Suppressor macrophage treated with lipopolysaccharide for 4 hours (primary cell): ENCODE data around the gene SFMBT2.
A peak's percentile ranks its signal among the peaks of the same experiment; 100 is the strongest.

ENCODE experiments used
- DNase-seq: peaks from one replicate; pipeline ENCODE4 v3.0.0-alpha.2; 2020

The SFMBT2 gene

DNA sequence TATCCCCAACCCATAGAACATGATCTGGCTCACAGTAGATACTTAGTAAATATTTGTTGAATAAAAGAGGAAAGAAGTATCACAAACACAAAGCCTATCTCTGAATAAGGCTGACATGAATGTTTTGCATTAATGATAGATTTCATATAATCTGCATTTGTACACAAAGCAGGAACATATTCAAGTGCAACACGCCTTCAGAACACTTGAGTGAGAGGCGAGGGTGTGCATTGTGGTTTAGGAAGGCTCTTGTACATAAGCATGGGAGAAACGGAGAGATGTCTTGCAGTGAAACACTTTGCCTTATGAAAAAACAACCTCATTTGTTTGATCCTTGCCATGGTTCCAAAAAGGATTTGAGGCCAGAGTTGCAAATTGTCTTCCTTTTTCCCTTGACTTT lies 14.1 kb upstream of the SFMBT2 start:
- DNase-seq = no peak

DNA sequence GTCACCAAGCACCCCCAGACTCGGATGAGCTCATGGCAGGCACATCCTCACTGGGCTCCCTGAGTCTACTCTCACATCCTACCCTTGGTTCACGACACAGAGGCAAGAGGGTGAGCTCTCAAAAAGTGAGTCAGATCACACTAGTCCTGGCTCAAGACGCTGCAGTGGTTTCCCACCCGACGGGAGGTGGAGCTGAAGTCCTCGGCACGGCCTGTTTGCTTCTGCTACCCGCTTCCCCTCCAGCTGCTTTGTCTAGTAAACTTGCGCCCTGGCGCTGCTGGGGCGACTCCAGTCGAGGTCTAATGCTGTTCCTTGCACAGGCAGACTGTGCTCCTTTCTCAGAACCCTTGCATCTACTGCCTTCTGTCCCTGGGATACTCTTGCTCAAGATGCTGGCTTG lies 13.5 kb upstream of the SFMBT2 start:
- DNase-seq = no peak

- no peak for DNase-seq
These were observed 12.7 kb upstream of the SFMBT2 start for GRCh38 chr10:7423521-7423920.

DNA sequence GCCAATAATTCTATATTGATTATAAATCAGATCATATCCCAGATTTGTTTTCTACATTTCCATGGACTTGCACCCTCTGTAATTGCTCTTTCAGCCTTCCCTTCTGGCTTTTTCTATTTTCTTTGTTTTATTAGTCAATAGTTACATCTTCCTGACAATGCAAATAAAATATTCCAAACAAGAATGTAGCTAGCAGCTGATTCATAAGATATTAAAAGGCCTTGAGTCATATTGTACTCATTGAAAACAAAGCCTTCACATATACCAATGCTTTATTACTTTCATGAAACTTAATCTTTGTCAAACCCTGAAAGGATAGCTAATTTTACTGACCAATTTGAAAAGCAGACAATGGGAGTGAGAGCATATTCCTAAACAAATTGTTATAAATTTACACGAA lies 10.7 kb upstream of the SFMBT2 start:
- DNase-seq = no peak

DNA sequence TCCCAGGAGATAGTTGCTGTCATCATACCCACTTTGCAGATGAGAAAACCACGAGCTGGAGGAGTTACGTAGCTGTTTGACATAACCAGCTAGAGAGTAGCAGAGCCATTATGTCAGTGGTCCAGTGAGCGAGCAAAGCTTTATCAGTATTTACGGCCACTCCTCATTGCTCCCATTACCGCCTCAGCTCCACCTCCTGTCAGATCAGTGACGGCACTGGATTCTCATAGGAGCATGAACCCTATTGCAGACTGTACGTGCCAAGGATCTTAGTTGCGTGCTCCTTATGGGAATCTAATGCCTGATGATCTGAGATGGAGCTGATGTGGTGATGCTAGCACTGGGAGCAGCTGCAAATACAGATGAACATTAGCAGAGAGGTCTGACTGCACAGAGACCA lies 9.2 kb upstream of the SFMBT2 start:
- no peak for DNase-seq

- DNase-seq = peak; percentile 59
These were observed 7.0 kb upstream of the SFMBT2 start for GRCh38 chr10:7417807-7418206.

GRCh38 chr10:7417103-7417623 lies 6.3 kb upstream of the SFMBT2 start:
- peak; percentile 64 for DNase-seq

DNA sequence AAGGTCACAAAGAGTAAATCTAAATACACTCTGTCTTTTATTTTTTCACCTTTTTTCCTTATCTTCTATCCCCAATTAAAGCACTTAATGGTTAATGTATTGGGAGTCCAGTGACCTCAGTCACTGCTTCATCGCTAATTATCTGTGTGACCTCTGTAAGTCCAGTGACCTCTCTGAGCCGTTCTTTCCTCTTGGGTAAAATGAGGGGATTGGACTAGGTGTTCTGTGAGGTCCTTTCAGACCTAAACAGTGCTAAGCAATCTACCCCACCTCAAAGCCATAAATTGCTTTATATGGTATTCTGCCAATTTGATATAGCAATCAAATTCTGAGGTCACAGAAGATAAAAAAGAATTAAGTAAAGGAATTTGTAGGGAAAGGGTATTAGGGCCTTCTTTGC lies 3.9 kb upstream of the SFMBT2 start:
- no peak for DNase-seq

- no peak for DNase-seq
These were observed 2.1 kb upstream of the SFMBT2 start for GRCh38 chr10:7412928-7413282.

- peak; percentile 47 for DNase-seq
These were observed 1.5 kb upstream of the SFMBT2 start for GRCh38 chr10:7412237-7412927.

DNA sequence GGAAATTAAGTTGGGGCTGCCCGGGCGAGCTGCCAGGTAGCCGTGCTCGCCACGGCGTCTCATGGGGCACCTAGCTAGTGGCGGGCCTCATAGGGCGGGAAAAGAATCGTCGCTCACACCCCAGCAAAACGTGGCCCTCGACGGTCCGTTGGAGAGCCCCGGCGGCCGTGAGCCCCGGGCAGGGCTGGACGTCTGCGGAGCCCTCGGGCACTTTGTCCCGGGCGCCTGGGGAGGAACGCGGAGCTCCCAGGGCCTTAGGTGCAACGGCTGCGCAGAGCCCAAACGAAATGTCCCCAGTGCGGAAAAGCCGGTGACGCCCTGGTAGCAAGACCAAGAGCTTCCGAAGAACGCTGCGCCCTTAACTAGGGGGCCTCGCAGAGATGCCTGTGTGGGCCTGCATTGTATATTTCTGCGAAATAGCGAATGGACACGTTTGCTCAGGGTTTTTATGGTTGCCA lies 866 bp upstream of the SFMBT2 start:
- no peak for DNase-seq

- no peak for DNase-seq
These were observed 453 bp downstream of the SFMBT2 start for GRCh38 chr10:7410301-7410861.

GRCh38 chr10:7409732-7410168 lies 1.1 kb downstream of the SFMBT2 start:
- DNase-seq = peak; percentile 45

DNA sequence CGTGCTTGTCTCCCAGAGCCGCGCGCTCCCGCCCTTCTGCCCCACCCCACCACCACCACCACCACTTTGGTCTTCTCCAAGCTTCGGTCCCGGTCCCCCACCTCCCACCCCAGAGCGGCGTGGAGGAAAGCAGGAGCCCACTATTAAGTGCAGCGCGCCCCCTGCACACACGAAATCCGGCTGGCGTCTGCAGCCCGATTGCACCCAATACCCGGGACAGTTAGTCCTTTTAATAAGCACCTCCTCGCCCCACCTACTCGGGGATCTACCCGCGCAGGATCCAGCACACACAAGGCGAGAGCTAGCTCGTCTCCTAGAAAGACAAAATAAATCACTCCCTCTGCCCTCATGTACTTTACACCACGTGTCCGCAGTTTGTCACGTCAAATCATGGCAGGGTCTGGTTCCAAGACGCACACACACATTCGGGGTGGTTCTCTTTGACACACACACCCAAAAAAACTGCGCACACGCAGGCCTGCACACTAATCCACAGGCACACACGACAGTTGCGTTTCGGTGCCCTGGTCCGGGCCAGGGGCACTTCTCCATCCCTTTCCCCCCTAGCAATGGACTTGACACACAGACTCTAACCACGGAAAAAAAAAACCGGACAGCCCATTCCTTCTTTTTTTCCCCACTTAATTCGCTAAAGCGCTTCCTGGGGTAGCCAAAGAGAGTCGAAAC lies 1.6 kb downstream of the SFMBT2 start:
- peak; percentile 41 for DNase-seq

GRCh38 chr10:7408291-7409044 lies 2.4 kb downstream of the SFMBT2 start:
- peak; percentile 67 for DNase-seq

GRCh38 chr10:7407368-7408290 lies 3.2 kb downstream of the SFMBT2 start:
- peak; percentile 48 for DNase-seq

DNA sequence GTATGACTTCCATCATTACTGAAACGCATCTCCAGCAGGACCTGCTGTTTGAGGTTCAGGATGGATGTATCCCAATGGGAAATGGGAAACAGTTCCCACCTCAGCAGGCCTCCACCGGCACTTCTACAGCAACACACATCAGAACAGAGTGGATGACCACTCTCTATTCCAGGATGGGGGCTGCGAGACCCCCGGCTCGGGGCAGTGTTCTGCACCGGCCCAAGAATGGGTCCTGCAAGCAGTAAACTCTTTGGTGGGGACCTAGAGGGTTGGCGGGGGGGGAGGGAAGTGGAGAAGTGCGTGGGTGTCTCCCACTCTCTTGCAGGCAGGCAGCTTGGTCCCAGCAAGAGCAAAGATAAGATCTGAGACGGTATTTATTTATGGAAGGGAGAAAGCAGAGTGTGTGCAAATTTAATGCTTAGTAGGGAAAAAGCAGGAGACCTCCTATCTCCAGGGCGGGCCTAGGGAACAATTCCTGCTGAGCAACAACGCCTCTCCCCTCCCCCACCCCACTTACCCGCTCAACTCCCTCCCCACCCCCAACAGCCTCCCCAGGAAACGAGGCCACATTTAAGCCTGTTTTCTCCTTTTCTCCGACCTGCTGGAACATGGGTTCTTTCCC lies 4.0 kb downstream of the SFMBT2 start:
- DNase-seq = no peak

GRCh38 chr10:7405637-7406036 lies 5.2 kb downstream of the SFMBT2 start:
- DNase-seq = peak; percentile 73

- DNase-seq = no peak
These were observed 7.2 kb downstream of the SFMBT2 start for GRCh38 chr10:7403620-7404019.

DNA sequence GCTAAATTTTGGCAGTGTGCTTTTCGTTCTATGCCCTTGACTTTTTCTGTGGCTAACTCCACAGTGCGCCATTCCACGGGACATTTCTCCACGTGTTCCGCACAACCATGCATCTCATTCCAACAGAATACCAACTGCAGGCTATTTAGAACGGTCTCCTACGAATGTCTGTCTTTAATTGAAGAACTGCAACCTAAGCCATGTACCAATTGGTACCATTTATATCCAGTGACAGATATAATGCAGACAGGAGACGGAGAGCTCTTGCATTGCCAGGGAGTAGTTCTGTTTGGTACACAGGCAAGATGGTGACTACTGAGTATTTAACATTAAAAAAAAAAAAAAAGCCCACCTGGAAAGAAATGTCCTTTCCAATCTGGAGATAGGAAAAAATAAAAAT lies 9.1 kb downstream of the SFMBT2 start:
- DNase-seq = no peak

- no peak for DNase-seq
These were observed 9.7 kb downstream of the SFMBT2 start for GRCh38 chr10:7401156-7401555.
